HEK293 (cell line): ENCODE measurements around the gene ASCL4.

ENCODE experiments used
- CTCF ChIA-PET: fragments of 350-600 bp; formaldehyde crosslinking; extraction: SDS; loops from one replicate; lab custom pipeline; 2021; ENCODE audit warnings: antibody characterized with exemption; lab: Yijun Ruan, JAX
- POLR2A ChIA-PET: fragments of 300-600 bp; formaldehyde crosslinking; extraction: SDS; loops from one replicate; lab custom pipeline; 2020; ENCODE audit warnings: antibody characterized with exemption, inconsistent platforms; lab: Yijun Ruan, JAX
- H3K27ac ChIP-seq: fragments of 200-500 bp; sonication (Bioruptor generic); 2 replicates; pipeline ENCODE4 v1.5.1; 2014; ENCODE audit warnings: low read depth, low read length, control low read depth, inconsistent platforms; ENCODE audit errors: extremely low read depth
- H3K36me3 ChIP-seq, 2 experiments: fragments of 200-500 bp in 1 of 2; sonication (Bioruptor generic) in 1 of 2; 1 replicate in 1 of 2; 2 replicates in 1 of 2; pipeline ENCODE4 v1.5.1; 2014 to 2017; ENCODE audit warnings: inconsistent platforms in 2 of 2, low read length in 2 of 2; ENCODE audit not compliant: control insufficient read depth in 2 of 2, insufficient read depth in 1 of 2
- H3K4me1 ChIP-seq: fragments of 200-500 bp; sonication (Bioruptor generic); 2 replicates; pipeline ENCODE4 v1.5.1; 2014; ENCODE audit warnings: mild to moderate bottlenecking, low read length, inconsistent platforms; ENCODE audit not compliant: control insufficient read depth, insufficient read depth
- H3K4me3 ChIP-seq: 2 replicates; pipeline ENCODE4 v1.5.1; 2011; ENCODE audit warnings: low read depth, mild to moderate bottlenecking, control low read depth, low read length, moderate library complexity
- H3K9me3 ChIP-seq: fragments of 200-500 bp; sonication (Bioruptor generic); 2 replicates; pipeline ENCODE4 v1.5.1; 2014; ENCODE audit warnings: low read depth, low read length, inconsistent platforms; ENCODE audit not compliant: control insufficient read depth, insufficient read depth
- GFI1B ChIP-seq: fragments of 450-650 bp; formaldehyde crosslinking; IDR thresholded peaks from 2 replicates; pipeline ENCODE4 v1.5.1; 2016; ENCODE audit warnings: missing biosample characterization, missing genetic modification characterization
- GLI2 ChIP-seq: fragments of 450-650 bp; formaldehyde crosslinking; IDR thresholded peaks from 2 replicates; pipeline ENCODE4; 2017; ENCODE audit warnings: missing biosample characterization, missing genetic modification characterization, low read depth, borderline replicate concordance
- KLF9 ChIP-seq: fragments of 450-650 bp; formaldehyde crosslinking; IDR thresholded peaks from 2 replicates; pipeline ENCODE4 v1.5.1; 2016; ENCODE audit warnings: missing biosample characterization, missing genetic modification characterization, low read depth
- OVOL3 ChIP-seq: fragments of 450-650 bp; formaldehyde crosslinking; IDR thresholded peaks from 2 replicates; pipeline ENCODE4 v1.5.1; 2016; ENCODE audit warnings: missing biosample characterization, missing genetic modification characterization
- SCRT1 ChIP-seq: fragments of 450-650 bp; formaldehyde crosslinking; IDR thresholded peaks from 2 replicates; pipeline ENCODE4 v1.5.1; 2016; ENCODE audit warnings: missing biosample characterization, missing genetic modification characterization, borderline replicate concordance
- SETDB1 ChIP-seq: IDR thresholded peaks from one replicate; pipeline ENCODE4 v1.6.1; 2017; ENCODE audit warnings: mild to moderate bottlenecking, low read length, moderate library complexity, mixed read lengths; ENCODE audit not compliant: insufficient read length
- WT1 ChIP-seq: fragments of 450-650 bp; formaldehyde crosslinking; IDR thresholded peaks from 2 replicates; pipeline ENCODE4 v1.5.1; 2016; ENCODE audit warnings: missing biosample characterization, missing genetic modification characterization
- ZBTB17 ChIP-seq: fragments of 450-650 bp; formaldehyde crosslinking; IDR thresholded peaks from 2 replicates; pipeline ENCODE4 v1.5.1; 2016; ENCODE audit warnings: missing biosample characterization, missing genetic modification characterization
- ZBTB44 ChIP-seq: fragments of 450-650 bp; IDR thresholded peaks from 2 replicates; pipeline ENCODE4 v1.5.1; 2018; ENCODE audit warnings: missing biosample characterization, mild to moderate bottlenecking, missing genetic modification characterization
- ZBTB7A ChIP-seq: fragments of 450-650 bp; formaldehyde crosslinking; IDR thresholded peaks from 2 replicates; pipeline ENCODE4 v1.5.1; 2016; ENCODE audit warnings: low read depth, missing biosample characterization, missing genetic modification characterization
- ZIC2 ChIP-seq: fragments of 450-650 bp; formaldehyde crosslinking; IDR thresholded peaks from 2 replicates; pipeline ENCODE4 v1.5.1; 2016; ENCODE audit warnings: missing biosample characterization, missing genetic modification characterization
- ZNF155 ChIP-seq: fragments of 450-650 bp; formaldehyde crosslinking; IDR thresholded peaks from 2 replicates; pipeline ENCODE4 v1.5.1; 2016; ENCODE audit warnings: missing biosample characterization, missing genetic modification characterization
- ZNF280D ChIP-seq: fragments of 450-650 bp; formaldehyde crosslinking; IDR thresholded peaks from 2 replicates; pipeline ENCODE4 v1.5.1; 2016; ENCODE audit warnings: missing biosample characterization, missing genetic modification characterization
- ZNF311 ChIP-seq: fragments of 450-650 bp; formaldehyde crosslinking; IDR thresholded peaks from 2 replicates; pipeline ENCODE4 v1.5.1; 2017; ENCODE audit warnings: missing biosample characterization, missing genetic modification characterization, borderline replicate concordance
- ZNF37A ChIP-seq: fragments of 450-650 bp; IDR thresholded peaks from 2 replicates; pipeline ENCODE4 v1.5.1; 2018; ENCODE audit warnings: missing biosample characterization, missing genetic modification characterization
- ZNF423 ChIP-seq: fragments of 450-650 bp; formaldehyde crosslinking; IDR thresholded peaks from 2 replicates; pipeline ENCODE4 v1.5.1; 2016; ENCODE audit warnings: missing biosample characterization, missing genetic modification characterization
- ZNF433 ChIP-seq: fragments of 450-650 bp; formaldehyde crosslinking; IDR thresholded peaks from 2 replicates; pipeline ENCODE4 v1.5.1; 2016; ENCODE audit warnings: missing biosample characterization, missing genetic modification characterization, low read depth
- ZNF521 ChIP-seq: fragments of 450-650 bp; formaldehyde crosslinking; IDR thresholded peaks from 2 replicates; pipeline ENCODE4 v1.5.1; 2017; ENCODE audit warnings: missing biosample characterization, mild to moderate bottlenecking, missing genetic modification characterization
- ZNF670 ChIP-seq: fragments of 450-650 bp; formaldehyde crosslinking; IDR thresholded peaks from 2 replicates; pipeline ENCODE4 v1.5.1; 2016; ENCODE audit warnings: missing biosample characterization, missing genetic modification characterization, low read depth
- ZNF747 ChIP-seq: fragments of 450-650 bp; formaldehyde crosslinking; IDR thresholded peaks from 2 replicates; pipeline ENCODE4 v1.5.1; 2016; ENCODE audit warnings: missing biosample characterization, missing genetic modification characterization
- ZNF785 ChIP-seq: fragments of 450-650 bp; formaldehyde crosslinking; IDR thresholded peaks from 2 replicates; pipeline ENCODE4 v1.5.1; 2016; ENCODE audit warnings: missing biosample characterization, missing genetic modification characterization
- ZSCAN5A ChIP-seq: fragments of 450-650 bp; formaldehyde crosslinking; IDR thresholded peaks from 2 replicates; pipeline ENCODE4 v1.5.1; 2016; ENCODE audit warnings: missing biosample characterization, missing genetic modification characterization
- TF ChIP-seq, protein P1 (sequence below): fragments of 450-650 bp; formaldehyde crosslinking; conservative IDR thresholded peaks from 2 replicates; pipeline ENCODE4 v1.5.1; 2016; ENCODE audit warnings: low read depth, missing biosample characterization, missing genetic modification characterization

The ASCL4 gene

DNA sequence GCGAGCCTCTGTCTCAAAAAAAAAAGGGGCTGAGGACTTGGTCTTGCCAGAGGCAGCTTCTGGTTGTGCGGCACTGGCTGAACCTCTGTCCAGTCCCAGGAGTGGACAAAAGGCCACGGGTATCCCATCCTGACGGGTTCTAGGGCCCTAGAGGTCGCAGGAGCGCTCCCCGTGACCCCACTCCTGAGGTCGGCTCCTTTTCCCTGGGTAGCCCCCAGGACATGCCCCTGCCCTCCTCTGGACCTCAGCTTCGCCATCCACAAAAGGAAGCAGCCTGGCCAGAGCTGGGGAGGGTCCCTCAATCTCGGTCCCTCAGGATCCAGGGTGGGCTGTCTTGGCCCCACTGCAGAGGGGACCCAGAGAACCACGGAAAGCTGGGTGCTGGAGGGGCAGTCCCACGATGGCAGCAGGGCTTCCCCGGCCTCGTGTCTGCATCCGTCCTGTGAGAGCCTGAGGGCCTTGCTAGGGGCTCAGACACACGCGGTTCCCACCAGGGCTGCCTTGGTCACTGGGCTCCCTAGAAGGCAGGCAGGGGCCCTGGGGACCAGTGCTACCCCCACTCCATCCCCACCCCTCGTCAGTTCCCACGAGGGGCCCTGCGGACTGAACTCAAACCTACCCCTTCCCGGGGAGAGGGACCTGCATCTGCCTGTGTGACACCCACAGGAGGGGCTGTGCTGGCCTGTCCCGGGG, 31.1 kb downstream of the ASCL4 start (continued):
- TF ChIP-seq ZNF37A (tag by site-specific recombination) (no peak), ZNF785 (tag by site-specific recombination) (no peak), KLF9 (no peak), WT1 (tag by site-specific recombination) (no peak), ZNF423 (no peak), ZBTB44 (tag by site-specific recombination) (no peak)

DNA sequence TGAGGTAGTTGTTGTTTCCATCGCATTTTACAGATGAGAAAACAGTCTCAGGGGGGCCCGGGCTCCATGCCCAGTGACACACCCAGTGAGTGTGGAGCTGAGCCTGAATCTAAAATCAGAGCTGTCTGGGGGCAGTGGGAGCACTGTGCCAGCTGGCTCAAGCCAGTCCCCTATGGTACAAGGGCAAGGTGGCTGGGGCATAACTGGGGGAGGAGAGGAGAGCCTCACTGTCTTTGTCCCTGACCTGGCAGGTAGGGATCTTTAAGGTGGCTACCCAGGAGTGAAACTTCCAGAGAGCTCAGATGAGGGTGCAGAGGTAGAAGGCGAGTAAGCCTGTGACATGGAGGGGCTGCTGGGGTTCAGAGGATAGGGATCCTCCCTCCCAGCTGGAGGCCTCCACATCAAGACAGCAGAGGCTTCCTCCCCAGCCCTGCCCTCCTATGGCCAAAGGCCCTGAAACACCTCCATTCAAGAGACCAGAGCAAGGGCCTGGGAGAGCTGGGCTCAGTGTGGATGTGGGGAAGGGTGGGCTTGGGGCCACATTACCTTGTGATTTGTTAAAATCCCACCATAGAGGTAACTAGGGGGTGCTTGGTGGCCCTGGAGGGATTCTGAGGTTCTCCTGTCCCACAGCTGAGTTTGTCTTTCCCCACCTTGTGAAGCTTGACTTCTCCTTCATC, 33.1 kb downstream of the ASCL4 start:
- H3K4me1 ChIP-seq: no peaks in the 10 kb centered on the region
- H3K27ac ChIP-seq: no peak overlapping the region
- TF ChIP-seq ZNF311 (tag by site-specific recombination) (no peak), GLI2 (tag by site-specific recombination) (no peak), SCRT1 (tag by site-specific recombination) (no peak), GFI1B (no peak), ZNF280D (tag by site-specific recombination) (no peak), ZNF747 (no peak), ZBTB17 (tag by site-specific recombination) (no peak), ZIC2 (tag by site-specific recombination) (no peak), ZBTB7A (tag by site-specific recombination) (no peak), SETDB1 (no peak), ZSCAN5A (tag by site-specific recombination) (no peak), OVOL3 (no peak), ZNF521 (tag by site-specific recombination) (no peak), ZNF670 (tag by site-specific recombination) (no peak), ZNF433 (tag by site-specific recombination) (no peak), ZNF155 (tag by site-specific recombination) (no peak)
- TF ChIP-seq, protein P1, sequence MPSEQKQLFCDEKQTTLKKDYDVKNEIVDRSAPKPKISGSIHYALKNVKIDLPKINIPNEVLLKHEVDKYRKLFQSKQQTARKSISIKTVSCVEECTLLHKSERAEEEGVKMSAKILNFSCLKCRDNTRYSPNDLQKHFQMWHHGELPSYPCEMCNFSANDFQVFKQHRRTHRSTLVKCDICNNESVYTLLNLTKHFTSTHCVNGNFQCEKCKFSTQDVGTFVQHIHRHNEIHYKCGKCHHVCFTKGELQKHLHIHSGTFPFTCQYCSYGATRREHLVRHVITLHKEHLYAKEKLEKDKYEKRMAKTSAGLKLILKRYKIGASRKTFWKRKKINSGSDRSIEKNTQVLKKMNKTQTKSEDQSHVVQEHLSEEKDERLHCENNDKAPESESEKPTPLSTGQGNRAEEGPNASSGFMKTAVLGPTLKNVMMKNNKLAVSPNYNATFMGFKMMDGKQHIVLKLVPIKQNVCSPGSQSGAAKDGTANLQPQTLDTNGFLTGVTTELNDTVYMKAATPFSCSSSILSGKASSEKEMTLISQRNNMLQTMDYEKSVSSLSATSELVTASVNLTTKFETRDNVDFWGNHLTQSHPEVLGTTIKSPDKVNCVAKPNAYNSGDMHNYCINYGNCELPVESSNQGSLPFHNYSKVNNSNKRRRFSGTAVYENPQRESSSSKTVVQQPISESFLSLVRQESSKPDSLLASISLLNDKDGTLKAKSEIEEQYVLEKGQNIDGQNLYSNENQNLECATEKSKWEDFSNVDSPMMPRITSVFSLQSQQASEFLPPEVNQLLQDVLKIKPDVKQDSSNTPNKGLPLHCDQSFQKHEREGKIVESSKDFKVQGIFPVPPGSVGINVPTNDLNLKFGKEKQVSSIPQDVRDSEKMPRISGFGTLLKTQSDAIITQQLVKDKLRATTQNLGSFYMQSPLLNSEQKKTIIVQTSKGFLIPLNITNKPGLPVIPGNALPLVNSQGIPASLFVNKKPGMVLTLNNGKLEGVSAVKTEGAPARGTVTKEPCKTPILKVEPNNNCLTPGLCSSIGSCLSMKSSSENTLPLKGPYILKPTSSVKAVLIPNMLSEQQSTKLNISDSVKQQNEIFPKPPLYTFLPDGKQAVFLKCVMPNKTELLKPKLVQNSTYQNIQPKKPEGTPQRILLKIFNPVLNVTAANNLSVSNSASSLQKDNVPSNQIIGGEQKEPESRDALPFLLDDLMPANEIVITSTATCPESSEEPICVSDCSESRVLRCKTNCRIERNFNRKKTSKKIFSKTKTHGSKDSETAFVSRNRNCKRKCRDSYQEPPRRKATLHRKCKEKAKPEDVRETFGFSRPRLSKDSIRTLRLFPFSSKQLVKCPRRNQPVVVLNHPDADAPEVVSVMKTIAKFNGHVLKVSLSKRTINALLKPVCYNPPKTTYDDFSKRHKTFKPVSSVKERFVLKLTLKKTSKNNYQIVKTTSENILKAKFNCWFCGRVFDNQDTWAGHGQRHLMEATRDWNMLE (tag by site-specific recombination): no peak
- no peaks in the 10 kb centered on the region for H3K9me3 ChIP-seq
- POLR2A ChIA-PET: no interaction called here
- no peak overlapping the region for H3K4me3 ChIP-seq
- H3K36me3 ChIP-seq: no peaks in the 10 kb centered on the region
- CTCF ChIA-PET: no interaction called here
